GM19099 (cell line): Measurements from ENCODE around the gene SLC16A4.

Source experiments
- POLR2A ChIP-seq: IDR thresholded peaks from 3 replicates; pipeline ENCODE4 v1.6.1; 2011; ENCODE audit warnings: low read depth; ENCODE audit not compliant: insufficient read length; ENCODE audit errors: extremely low read depth

SLC16A4 gene

GRCh38 chr1:110390692-110391245 lies at the start of gene SLC16A4:
Gene SLC16A4 (minus strand): TSS chr1:110391026. CDS start chr1:110389323, 1,703 bp downstream.
- TF ChIP-seq POLR2A, result no peak

DNA sequence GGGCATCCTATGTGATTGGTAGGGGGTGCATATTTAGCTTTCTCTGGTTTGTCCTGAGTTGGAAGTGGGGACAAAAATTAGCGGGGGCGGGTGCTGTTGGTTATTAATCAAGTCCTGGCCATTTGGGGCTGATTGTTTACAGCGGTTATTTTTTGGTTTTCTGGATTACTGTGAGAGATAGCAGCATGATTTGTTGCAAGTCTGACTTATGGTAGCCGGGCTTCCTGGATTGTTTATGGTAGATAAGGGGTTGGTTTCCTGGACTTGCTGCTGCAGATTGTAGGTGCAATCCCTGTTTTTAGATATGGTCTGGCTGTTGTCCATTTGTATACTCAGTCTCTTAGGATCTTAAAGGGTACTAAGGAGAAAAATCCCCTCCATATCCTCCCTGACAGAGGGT lies 48.1 kb upstream of the SLC16A4 start:
- no peak for TF ChIP-seq POLR2A

GRCh38 chr1:110436635-110437034 lies 45.8 kb upstream of the SLC16A4 start:
- TF ChIP-seq POLR2A, result no peak

- TF ChIP-seq POLR2A, result no peak
Observed at GRCh38 chr1:110434946-110435345, 44.1 kb upstream of the SLC16A4 start.

- TF ChIP-seq POLR2A, result no peak
Observed at GRCh38 chr1:110433803-110434202, 43.0 kb upstream of the SLC16A4 start.

DNA sequence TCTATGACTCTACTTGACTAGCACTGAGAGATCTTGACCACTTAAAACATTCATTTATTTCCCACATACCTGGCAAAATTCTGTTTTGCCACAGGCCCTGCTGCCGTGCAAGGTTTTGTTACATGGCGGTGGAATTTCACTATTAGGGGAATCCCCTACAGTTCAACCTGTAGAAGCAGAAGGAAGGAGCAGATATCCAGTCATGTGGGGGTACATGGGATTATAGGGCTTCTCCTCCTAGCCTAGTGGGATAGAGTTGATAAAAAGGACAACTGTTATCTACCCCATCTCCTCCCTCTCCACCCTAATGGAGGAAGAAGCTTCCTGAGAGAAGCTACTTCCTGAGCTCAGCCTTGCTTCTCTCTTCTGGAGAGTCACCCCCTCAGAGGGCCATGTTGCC lies 42.4 kb upstream of the SLC16A4 start:
- no peak for TF ChIP-seq POLR2A

DNA sequence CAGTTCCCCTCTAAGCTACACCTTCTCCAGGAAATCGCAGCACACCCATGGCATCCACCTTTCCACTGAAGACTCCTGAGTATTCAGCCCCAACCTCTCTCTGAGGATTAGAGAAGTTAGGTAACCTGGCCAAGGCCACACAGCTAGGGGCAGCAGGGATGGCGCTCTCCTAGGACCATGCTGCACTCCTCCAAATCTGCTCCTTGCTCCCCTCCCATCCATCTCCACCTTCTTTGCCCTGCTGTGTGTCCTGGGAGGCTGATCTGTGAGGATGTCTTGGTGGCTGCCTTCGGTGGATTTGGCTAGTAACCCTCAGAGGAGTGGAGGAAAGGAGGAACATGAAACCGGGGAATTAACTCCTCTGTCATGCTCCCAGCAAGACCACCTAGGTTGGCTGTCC lies 40.1 kb upstream of the SLC16A4 start:
- TF ChIP-seq POLR2A, result no peak

DNA sequence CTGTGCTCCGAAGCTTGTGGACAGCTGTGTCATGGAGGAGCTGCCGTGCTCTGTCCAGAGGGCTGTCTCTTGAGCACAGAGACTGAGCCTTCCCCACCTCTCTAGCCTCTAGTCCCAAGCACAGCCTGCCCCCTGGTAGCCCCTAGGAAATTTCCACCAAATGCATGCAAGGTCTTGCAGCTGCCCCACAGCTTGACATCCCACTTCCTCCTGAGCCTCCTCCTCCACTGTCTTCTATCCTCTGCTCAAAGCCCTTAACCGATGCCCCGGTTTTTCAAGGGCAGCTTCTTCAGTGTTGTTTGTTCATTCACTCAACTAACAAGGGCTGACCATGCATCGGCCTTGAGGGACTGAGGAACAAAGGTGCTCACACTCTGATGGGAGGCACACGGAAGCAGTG lies 39.5 kb upstream of the SLC16A4 start:
- no peak for TF ChIP-seq POLR2A

- TF ChIP-seq POLR2A, result no peak
Observed at GRCh38 chr1:110428946-110429345, 38.1 kb upstream of the SLC16A4 start.

GRCh38 chr1:110426854-110427253 lies 36.0 kb upstream of the SLC16A4 start:
- no peak for TF ChIP-seq POLR2A

GRCh38 chr1:110425612-110426152 lies 34.9 kb upstream of the SLC16A4 start:
- TF ChIP-seq POLR2A, result no peak

DNA sequence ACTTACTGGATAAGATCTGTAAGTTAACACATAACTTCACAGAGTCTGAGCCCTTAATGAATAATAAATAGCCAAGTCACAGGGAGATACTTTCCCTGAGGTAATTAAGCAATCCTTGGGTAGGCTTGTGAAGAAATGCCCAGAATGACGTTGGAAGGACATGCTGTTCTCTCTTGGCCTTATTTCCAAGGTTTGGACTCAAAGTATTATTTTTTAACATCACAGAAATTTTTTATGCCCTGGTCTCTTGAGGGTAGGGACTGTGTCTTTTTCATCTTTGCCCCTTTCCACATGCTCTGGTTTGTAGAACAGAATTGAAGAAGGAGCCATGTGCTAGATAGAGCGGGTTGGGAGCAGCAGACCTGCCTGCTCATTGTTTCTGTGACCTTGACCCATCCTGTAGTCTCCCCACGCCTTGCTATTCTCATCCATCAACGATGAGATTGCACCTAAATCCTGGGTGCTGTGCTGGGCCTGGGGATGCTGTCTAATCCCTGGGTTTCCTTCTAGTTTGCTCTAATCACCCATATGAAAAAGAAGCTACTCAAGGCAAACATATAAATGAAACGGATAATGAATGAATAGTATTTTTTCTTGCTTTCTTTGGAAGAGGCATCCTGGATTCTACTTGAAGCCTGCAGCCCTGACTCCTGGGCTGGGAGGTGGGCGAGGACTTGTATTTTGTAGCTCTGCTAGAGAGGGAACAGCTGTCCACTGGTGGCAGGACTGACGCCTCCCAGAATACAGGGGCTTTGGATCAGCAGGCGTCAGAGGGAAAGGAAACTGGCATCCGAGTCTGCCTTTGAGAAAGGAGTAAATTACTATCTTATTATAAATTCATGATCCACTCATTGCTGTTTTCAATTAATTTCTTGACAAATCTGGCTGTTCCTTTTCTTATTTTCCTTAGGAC lies 34.1 kb upstream of the SLC16A4 start:
- TF ChIP-seq POLR2A, result no peak

GRCh38 chr1:110420874-110421793 lies 30.3 kb upstream of the SLC16A4 start:
- no peak for TF ChIP-seq POLR2A

DNA sequence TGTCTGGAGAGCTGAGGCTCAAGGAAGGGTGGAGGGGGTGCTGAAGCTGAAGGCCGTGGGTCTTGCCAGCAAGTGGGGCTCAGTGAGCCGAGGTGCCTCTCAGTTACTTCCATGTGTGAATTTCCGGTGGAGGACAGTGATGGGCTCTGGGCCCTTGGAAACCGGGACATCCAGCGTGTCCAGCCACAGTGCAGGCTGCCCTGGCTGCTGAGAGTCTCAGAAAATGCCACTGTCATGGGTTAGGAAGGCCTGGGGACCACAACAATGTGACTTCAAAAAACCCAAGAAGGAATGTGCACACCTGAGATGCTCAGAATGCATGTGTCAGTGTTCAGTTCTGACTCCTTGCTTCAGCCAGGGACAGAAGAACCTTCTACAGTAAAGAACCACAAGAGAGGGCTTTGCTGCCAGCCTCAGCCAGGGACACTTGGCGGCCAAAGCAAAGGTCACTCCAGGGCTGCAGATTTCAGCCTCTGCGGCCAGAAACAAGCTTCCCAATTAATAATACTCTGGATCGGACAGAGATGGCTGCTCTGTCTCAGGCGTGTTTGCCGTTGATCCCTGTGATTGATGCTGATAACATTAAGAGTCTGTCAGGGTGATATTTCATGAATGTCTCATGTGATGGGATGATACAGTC lies 29.3 kb upstream of the SLC16A4 start:
- no peak for TF ChIP-seq POLR2A

DNA sequence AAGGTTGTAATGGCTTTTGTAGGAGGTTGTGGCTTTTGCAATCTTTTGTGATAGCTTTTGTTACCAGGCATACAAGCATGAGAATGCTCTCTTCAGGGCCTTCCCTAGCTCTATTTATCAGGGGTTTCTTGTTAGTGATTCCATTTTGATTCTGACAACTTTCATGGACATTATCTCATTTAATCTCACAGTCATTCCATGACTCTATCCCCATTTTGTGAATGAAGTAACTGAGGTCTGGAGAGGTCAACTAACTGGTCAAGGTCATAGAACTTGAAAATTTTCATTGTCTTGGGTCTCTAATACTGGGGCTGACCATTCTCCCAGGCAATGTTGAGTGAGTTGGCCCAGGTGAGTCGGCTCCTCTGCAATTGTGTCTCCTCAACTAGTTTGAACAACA lies 27.9 kb upstream of the SLC16A4 start:
- no peak for TF ChIP-seq POLR2A

DNA sequence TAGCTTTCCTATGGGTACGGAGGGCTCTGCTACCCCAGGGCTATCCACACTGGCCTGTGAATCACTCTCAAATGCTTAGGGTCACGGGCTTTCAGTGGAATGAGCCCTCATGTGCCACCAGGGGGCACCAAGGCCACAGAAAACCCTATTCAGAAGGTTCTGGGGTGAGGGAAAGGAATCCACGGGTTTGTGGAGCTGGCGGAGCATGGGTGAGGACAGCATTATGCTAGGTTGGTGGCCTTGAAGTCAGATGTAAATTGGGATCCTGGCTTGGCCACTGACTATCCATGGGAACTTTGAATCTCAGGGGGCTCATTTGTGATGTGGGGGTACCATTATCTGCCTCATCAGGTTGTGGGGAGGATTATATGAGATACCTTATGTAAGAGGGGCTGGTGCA lies 21.8 kb upstream of the SLC16A4 start:
- TF ChIP-seq POLR2A, result no peak
